SJSA1 (cell line): ENCODE data around the gene ATP1B1. TPM values are rescaled to one million over a fixed set of nuclear protein-coding genes. Genes with fewer than 3 reads are reported as not detected.
A peak's percentile ranks its signal among the peaks of the same experiment; 100 is the strongest.

Source experiments
- DNase-seq, 2 experiments: peaks; one replicate each; pipeline ENCODE4 v3.0.0-alpha.2; 2015 to 2020; ENCODE audit warnings: low spot score in 2 of 2, low read depth in 1 of 2
- H3K27ac ChIP-seq: fragments of 250-450 bp; sonication (Bioruptor Pico); 2 replicates; pipeline ENCODE4 v1.5.1; 2020; ENCODE audit warnings: mild to moderate bottlenecking, moderate library complexity
- H3K27me3 ChIP-seq: fragments of 250-450 bp; sonication (Bioruptor Pico); replicated peaks from 2 replicates; pipeline ENCODE4 v1.5.1; 2020; ENCODE audit warnings: mild to moderate bottlenecking, moderate library complexity
- H3K36me3 ChIP-seq: fragments of 250-450 bp; sonication (Bioruptor Pico); 2 replicates; pipeline ENCODE4 v1.5.1; 2020; ENCODE audit warnings: mild to moderate bottlenecking
- H3K4me1 ChIP-seq: fragments of 250-450 bp; sonication (Bioruptor Pico); replicated peaks from 2 replicates; pipeline ENCODE4 v1.6.1; 2021; ENCODE audit warnings: mild to moderate bottlenecking
- H3K4me3 ChIP-seq: fragments of 250-450 bp; sonication (Bioruptor Pico); 2 replicates; pipeline ENCODE4 v1.5.1; 2020; ENCODE audit warnings: mild to moderate bottlenecking
- H3K9me3 ChIP-seq: fragments of 250-450 bp; sonication (Bioruptor Pico); replicated peaks from 2 replicates; pipeline ENCODE4 v1.5.1; 2020; ENCODE audit warnings: mild to moderate bottlenecking
- total RNA-seq: library from RNA; depleted of rRNA; stranded (reverse); fragments of >200 nt; shearing (Covaris generic); gene quantifications from 2 replicates; pipeline ENCODE4 v1.2.3, GENCODE V29; 2014; rRNA removed

Gene ATP1B1
- 23.0 and 23.3 TPM in 2 replicates for total RNA-seq

DNA sequence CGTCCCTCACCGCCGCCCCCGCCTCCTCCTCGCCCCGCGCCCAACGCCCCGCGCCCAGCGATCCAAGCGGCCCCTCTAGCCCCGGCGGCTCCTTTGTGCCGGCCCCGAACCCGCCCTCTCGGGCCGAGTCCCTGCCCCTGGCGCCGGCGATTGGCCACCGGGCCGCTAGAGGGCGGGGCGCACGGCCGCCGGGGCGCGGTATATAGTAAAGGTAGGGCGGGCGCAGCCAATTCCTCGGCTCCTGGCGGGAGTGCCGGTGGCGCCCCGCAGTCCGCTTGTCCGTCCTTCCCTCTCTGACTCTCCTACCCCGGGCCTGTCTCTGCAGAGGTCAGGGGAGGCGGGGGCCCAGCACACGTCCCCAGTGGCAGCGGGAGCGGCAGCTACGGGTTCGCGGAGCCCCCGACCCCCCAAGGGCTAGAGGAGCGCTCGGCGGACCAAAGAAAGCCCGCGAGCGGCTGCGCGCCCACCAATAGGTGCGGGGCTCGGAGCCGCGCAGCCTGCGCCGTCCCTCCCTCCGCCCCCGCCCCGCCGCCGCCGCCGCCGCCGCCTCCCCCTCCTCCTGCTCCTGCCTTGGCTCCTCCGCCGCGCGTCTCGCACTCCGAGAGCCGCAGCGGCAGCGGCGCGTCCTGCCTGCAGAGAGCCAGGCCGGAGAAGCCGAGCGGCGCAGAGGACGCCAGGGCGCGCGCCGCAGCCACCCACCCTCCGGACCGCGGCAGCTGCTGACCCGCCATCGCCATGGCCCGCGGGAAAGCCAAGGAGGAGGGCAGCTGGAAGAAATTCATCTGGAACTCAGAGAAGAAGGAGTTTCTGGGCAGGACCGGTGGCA lies at the start of gene ATP1B1:
ATP1B1 (plus strand) TSS at position 596 of the 826 bp plus-strand sequence; CDS start at position 736, 140 bp downstream.
- peak; percentile 85 to 94 for DNase-seq
- H3K4me1 ChIP-seq: peaks cover 58% of the 10 kb centered on the region
- no peaks in the 10 kb centered on the region; the same call in 1 of the 2 replicates for H3K27me3 ChIP-seq
- H3K27ac ChIP-seq: peak within 1 kb of the TSS; percentile 64
- peak within 1 kb of the TSS; percentile 93 for H3K4me3 ChIP-seq
- peaks cover 19% of the 10 kb centered on the region for H3K36me3 ChIP-seq
- H3K9me3 ChIP-seq: no peaks in the 10 kb centered on the region

DNA sequence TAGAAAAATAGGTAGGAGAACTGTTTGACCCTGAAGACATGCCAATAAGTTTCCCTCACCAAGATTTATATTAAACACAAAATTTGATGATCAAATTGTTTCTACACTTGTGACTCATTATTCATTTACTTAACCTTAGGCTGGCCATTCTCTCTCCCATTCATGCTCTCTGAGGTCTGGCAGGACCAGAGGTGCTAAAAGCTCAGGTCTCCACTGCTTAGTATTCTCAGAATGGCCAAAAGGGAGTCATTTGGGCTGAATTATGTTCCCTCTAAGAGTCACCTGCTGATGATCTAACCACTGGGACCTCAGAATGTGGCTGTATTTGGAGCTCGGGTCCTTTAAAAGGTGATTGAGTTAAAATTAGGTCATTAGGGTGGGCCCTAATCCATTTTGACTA lies 47.1 kb upstream of the ATP1B1 start:
- H3K4me1 ChIP-seq: no peaks in the 10 kb centered on the region
- no peak overlapping the region for H3K27ac ChIP-seq

DNA sequence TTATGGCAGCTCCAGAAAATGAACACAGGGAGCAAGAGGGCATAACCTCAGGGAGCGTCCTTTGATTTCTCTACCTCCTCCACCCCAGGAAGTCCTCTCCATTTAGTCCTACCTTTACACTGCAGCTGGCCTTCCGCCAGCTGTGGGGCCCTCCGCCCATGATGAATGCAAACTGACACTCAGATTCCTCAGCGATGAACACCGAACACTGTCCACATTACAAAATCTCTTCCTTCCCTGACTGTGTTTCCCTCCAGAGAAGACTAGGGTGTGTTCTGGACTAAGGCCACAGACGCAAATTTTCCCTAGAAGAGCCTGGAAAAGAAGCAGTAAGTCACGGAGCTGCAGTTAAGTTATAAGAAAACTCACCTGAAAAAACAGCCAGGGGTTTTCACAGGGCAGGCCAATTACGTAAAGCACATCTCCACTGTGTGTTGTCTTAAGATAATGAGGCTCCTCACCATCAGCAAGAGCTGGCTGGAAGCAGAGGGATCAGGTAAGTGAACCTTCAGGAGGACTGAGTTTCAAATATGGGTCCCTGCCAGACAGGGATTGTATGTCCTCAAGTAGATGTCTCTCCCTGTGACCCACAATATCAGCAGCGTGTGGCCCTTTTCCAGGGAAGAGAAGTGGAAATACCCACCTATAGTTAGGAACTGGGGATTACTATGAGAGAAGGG lies 46.3 kb upstream of the ATP1B1 start:
- no peaks in the 10 kb centered on the region for H3K4me1 ChIP-seq
- DNase-seq: no peak
- no peaks in the 10 kb centered on the region for H3K27me3 ChIP-seq
- H3K27ac ChIP-seq: no peak overlapping the region
- H3K4me3 ChIP-seq: no peak overlapping the region
- no peaks in the 10 kb centered on the region for H3K36me3 ChIP-seq
- no peaks in the 10 kb centered on the region for H3K9me3 ChIP-seq

More for the DNA sequence above, 47.1 kb upstream of the ATP1B1 start:
- Histone ChIP-seq H3K36me3 (no peaks in the 10 kb centered on the region), H3K27me3 (no peaks in the 10 kb centered on the region), H3K9me3 (no peaks in the 10 kb centered on the region), H3K4me3 (no peak overlapping the region)
- DNase-seq: no peak

DNA sequence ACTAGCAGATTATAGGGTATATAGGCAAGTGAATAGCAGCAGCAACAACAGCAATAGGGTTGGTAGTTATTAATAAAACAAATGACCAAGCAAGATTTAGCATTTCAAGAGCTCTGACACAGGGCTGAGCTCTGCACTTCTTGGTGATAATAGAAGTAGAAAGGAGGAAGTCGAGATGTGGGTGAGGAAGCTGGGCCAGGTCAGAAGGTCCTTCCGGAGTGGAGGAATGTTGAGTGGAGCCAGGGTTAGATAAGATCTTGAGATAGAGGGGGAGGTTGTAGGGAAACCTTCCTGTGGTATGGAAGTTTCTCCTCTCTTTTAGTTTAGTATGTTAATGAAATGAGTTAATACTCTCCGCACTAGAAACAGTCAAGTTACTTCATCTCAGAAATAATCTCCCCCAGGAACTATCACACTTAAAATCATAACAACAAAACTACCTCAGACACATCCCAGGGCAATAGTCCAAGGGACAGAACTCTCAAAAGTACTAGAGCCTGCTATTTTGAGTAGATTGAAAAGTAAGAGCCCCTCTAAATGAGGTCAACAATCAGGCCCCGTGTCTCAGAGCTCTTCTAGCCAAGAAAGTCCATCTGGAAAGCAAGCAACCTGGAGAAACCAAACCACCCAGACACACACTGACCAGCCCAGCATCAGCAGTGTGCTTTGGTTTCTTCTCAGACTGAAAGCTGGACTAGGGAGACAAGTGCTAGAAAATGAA lies 45.4 kb upstream of the ATP1B1 start:
- Histone ChIP-seq H3K27ac (no peak overlapping the region), H3K27me3 (no peaks in the 10 kb centered on the region), H3K36me3 (no peaks in the 10 kb centered on the region), H3K4me3 (no peak overlapping the region), H3K9me3 (no peaks in the 10 kb centered on the region), H3K4me1 (no peaks in the 10 kb centered on the region)
- no peak for DNase-seq

DNA sequence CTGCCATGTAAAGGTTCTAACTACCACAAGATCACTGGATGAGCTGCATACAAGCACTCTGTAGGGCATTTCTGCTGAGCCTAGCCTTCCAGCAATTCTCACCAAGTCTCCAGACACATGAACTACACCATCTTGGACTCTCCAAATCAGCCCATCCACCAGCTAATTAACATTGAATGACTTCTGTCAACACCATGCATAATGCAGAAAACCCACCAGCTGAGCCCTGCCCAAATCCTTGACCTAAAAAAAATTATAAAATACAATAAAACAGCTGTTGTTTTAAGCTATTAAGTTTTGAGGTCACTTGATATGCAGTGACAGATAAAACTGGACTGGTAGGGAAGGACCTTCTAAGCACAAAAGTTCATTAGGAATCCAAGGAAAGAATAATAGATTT lies 44.3 kb upstream of the ATP1B1 start:
- peaks cover 3% of the 10 kb centered on the region; the same call in 1 of the 2 replicates for H3K9me3 ChIP-seq
- H3K27ac ChIP-seq: no peak overlapping the region
- no peaks in the 10 kb centered on the region for H3K4me1 ChIP-seq
- no peak overlapping the region for H3K4me3 ChIP-seq
- no peaks in the 10 kb centered on the region for H3K36me3 ChIP-seq
- no peak for DNase-seq
- H3K27me3 ChIP-seq: no peaks in the 10 kb centered on the region

DNA sequence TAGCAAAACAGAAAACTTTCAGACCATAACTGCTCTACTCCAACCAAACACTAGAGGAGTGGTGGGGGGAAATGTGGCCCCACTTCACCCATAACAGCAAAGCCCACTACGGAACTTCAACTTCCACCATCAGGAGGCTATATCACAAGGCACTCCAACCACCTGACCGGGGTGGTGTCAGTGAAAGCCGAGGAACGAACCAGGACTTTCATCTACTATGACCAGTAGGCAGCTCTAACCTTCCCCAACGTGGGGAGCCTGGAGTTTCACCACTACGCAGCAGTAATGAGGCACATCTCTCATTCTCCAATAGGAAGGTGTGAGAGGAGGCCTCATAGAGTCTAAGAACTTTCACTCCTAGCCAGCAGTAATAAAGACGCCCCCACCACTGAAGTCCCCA lies 42.4 kb upstream of the ATP1B1 start:
- Histone ChIP-seq H3K4me3 (no peak overlapping the region), H3K27ac (no peak overlapping the region), H3K27me3 (no peaks in the 10 kb centered on the region), H3K4me1 (no peaks in the 10 kb centered on the region), H3K36me3 (no peaks in the 10 kb centered on the region), H3K9me3 (peaks cover 6% of the 10 kb centered on the region; the same call in 1 of the 2 replicates)
- DNase-seq: no peak

DNA sequence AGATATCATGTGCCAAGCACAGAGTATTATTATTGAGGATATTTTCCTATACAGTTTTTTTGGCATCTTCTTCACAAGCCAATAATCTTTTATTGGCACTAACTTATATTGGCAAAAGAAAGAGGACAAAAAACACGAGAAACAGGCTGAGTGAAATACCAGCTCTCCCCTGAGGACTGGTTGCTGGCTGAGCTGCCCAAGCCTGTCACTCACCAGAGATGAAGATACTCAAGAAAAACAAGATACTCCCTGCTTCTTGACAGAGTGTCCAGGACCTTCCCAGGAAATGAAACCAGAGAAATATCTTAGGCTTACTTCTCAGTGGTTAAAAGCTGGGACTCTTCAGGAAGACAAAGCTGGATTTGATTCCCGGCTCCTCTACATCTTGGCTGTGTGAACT lies 35.9 kb upstream of the ATP1B1 start:
- Histone ChIP-seq H3K27me3 (no peaks in the 10 kb centered on the region), H3K27ac (no peak overlapping the region), H3K4me1 (no peaks in the 10 kb centered on the region), H3K4me3 (no peak overlapping the region), H3K36me3 (no peaks in the 10 kb centered on the region), H3K9me3 (peaks cover 6% of the 10 kb centered on the region; the same call in 1 of the 2 replicates)
- no peak for DNase-seq

DNA sequence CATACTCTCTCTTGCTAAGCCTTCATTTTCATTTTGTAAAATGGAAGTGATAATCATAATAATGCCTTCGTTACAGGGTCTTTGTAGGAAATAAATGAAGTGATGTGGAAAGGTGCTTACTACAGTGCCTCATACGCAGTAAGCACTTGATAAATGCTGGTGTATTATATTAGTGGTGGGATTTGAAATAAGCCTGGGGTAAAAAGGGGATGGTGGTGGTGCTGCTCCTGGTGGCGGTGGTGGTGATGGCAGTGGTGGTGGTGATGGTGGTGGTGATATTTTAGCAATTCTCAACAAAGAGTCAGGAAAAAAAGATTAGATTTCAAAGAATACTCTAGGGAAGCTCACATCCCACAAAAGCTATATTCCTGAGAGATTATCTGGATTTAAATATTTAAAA lies 35.5 kb upstream of the ATP1B1 start:
- no peaks in the 10 kb centered on the region for H3K36me3 ChIP-seq
- H3K4me3 ChIP-seq: no peak overlapping the region
- no peak for DNase-seq
- peaks cover 6% of the 10 kb centered on the region; the same call in 1 of the 2 replicates for H3K9me3 ChIP-seq
- no peaks in the 10 kb centered on the region for H3K4me1 ChIP-seq
- H3K27ac ChIP-seq: no peak overlapping the region
- no peaks in the 10 kb centered on the region for H3K27me3 ChIP-seq

DNA sequence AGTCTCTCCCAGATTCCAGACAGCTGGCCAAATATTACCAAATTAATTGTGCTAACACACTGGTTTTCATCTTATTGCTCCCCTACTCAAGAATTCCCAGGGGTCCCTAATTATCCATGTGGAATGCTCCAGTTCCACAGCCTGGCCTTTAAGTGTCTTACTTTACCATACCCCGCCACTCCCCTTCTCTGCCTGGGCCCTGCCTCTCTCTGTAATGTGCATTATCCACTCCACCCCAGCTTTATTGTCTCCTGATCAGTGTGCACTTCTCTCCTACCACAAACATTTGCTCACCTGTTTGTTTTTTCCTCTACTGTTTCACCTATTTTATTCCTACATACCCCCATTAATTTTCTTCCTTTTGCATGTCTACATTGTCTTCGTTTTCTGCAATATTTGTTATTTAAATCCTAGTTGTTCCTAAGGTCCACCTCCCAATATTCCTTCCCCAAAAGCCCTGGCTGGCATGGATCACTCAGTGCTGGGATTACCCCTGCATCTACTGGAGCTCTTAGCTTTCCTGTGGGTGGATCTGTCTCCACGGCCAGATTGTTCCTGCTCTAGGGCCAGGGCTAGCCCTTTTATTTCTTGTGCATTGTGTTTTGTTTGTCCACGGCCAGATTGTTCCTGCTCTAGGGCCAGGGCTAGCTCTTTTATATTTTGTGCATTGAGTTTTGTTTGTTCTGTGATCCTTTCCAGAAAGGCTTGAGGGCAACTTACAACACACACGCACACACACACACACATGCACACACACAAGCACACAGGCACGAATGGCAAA lies 33.4 kb upstream of the ATP1B1 start:
- H3K4me3 ChIP-seq: no peak overlapping the region
- H3K27me3 ChIP-seq: 0 out of 2 replicates have a peak, but pooled peaks cover 2% of the 10 kb centered on the region
- H3K9me3 ChIP-seq: no peaks in the 10 kb centered on the region
- DNase-seq: no peak
- H3K4me1 ChIP-seq: no peaks in the 10 kb centered on the region
- H3K36me3 ChIP-seq: no peaks in the 10 kb centered on the region
- no peak overlapping the region for H3K27ac ChIP-seq

DNA sequence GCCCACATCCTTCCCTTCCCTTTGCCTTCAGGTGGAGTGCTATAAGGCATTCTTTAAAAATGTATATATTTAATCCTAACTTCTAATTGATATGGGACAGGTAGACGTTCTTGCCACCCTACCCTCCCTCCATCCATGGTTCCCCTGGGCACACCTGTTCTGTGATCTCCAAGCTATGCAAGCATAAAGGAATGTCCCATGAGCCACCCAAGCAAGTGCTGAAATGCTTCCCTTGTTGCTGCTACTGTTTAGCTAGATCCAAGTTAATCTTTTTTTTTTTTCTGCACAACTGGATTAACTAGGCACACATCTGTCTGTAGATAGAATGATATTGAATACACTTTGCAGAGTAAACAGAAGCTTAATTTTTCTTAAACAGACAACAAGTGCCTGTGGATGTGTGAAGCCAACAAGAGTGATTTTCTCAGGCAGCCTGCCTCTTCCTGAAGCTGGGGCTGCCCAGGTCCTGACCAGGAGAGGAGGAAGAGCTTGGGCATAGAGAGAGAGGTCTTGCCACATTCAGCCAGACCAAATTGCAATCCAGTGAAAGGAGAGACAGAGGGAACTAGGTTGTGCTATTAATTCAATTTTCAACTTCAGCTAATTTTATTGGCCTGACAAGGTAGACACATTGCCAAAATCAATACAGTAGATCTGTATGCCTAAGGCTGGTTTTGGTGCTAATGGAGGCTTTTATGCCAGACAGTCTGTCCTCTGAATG lies 28.2 kb upstream of the ATP1B1 start:
- DNase-seq: no peak
- Histone ChIP-seq H3K36me3 (no peaks in the 10 kb centered on the region), H3K27ac (no peak overlapping the region), H3K4me3 (no peak overlapping the region), H3K27me3 (0 out of 2 replicates have a peak, but pooled peaks cover 2% of the 10 kb centered on the region), H3K4me1 (no peaks in the 10 kb centered on the region), H3K9me3 (no peaks in the 10 kb centered on the region)

DNA sequence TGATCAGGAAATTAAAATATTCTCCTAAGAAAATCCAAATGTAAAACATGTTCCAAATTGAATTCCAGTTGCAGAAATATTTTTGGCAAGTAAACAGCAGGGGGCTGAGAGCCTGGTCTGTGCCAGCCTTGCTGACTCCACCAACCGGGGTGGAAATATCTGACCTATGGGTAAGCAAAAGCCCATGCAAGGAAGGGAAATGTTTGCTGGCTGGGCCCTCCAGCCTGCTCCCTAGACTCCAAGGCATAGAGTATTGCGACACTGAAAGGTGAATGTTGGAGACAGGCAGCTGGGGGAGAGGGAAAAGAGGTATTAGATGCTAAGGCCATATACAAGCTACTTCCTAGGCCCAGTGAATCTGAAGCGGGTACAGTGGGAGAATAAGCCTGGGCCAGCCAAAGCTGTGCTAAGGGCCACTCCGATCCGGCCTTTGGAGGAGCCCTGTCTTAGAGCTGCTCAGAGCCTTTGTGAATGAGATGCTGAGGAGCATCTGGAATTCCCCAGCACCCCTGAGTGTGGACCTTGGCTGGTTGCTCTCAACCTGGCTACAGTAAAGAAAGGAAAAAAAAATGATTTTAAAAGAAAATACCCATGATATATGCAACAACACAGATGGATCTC lies 24.9 kb upstream of the ATP1B1 start:
- Histone ChIP-seq H3K4me3 (no peak overlapping the region), H3K36me3 (no peaks in the 10 kb centered on the region), H3K9me3 (no peaks in the 10 kb centered on the region), H3K27ac (no peak overlapping the region), H3K4me1 (no peaks in the 10 kb centered on the region), H3K27me3 (0 out of 2 replicates have a peak, but pooled peaks cover 2% of the 10 kb centered on the region)
- no peak for DNase-seq

DNA sequence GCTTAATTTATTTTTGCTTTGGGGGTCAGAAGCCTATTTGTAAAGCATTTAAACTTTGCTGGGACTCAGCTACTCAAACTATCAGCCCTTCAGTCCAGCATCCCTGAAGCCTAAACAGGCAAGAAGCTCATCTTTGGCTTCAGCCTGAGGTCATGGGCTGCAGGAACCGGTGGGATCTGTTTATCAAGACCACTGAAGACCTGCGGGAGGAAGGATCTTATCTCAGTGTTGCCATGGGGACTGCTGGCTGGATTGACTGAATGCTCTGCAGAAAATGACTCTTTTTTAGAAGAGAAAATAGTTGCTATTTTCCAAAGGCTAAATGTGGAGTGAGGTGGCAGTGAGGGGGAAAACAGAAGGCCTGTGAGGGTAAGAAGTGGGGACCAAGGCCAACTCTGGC lies 20.6 kb upstream of the ATP1B1 start:
- DNase-seq: no peak
- Histone ChIP-seq H3K4me3 (no peak overlapping the region), H3K9me3 (no peaks in the 10 kb centered on the region), H3K27ac (no peak overlapping the region), H3K36me3 (no peaks in the 10 kb centered on the region), H3K27me3 (no peaks in the 10 kb centered on the region), H3K4me1 (no peaks in the 10 kb centered on the region)
